Right atrium auricular region (tissue), 2 donors: Measurements from ENCODE around the gene UBE2F. TPM values are rescaled to one million over a fixed set of nuclear protein-coding genes. Genes with fewer than 3 reads are reported as not detected.
A peak's percentile ranks its signal among the peaks of the same experiment; 100 is the strongest.

Experiments used
- DNase-seq: peaks from one replicate; pipeline ENCODE4 v3.0.0-alpha.2; 2019; ENCODE audit warnings: low spot score
- H3K27ac ChIP-seq, 2 donors: fragments of 200-600 bp; sonication (generic); 1 replicate in 1 of 2; 2 replicates in 1 of 2; pipeline ENCODE4 v1.5.1; 2016 to 2019
- H3K27me3 ChIP-seq, 2 donors: fragments of 200-600 bp; sonication (generic); one replicate each; pipeline versions ENCODE4 v1.5.1 to v1.6.0; 2017 to 2019
- H3K36me3 ChIP-seq: fragments of 200-600 bp; sonication (generic); one replicate; pipeline ENCODE4 v1.5.1; 2016
- H3K4me1 ChIP-seq, 2 donors: fragments of 200-600 bp; sonication (generic); one replicate each; pipeline versions ENCODE4 v1.5.1 to v1.6.0; 2017 to 2019
- H3K4me3 ChIP-seq, 2 donors: fragments of 200-600 bp; sonication (generic); 1 replicate in 1 of 2; 2 replicates in 1 of 2; pipeline ENCODE4 v1.5.1; 2017 to 2019; ENCODE audit warnings: mild to moderate bottlenecking in 1 of 2, moderate library complexity in 1 of 2
- H3K9me3 ChIP-seq, 2 donors: fragments of 200-600 bp; sonication (generic); one replicate each; pipeline ENCODE4 v1.5.1; 2019
- total RNA-seq, 2 donors: library from RNA; depleted of rRNA; stranded (reverse); fragments of >200 nt; gene quantifications; one replicate each; pipeline ENCODE4 v1.1.0, GENCODE V29; 2016
- TF ChIP-seq, protein P1 (sequence below), 2 donors: fragments of 200-600 bp; sonication (generic); IDR thresholded peaks; one replicate each; pipeline ENCODE4 v1.5.1; 2019; ENCODE audit warnings: antibody characterized with exemption in 2 of 2

UBE2F gene
- total RNA-seq, 2 donors from 2014 or later, result 78.4 to 79.6 TPM

DNA sequence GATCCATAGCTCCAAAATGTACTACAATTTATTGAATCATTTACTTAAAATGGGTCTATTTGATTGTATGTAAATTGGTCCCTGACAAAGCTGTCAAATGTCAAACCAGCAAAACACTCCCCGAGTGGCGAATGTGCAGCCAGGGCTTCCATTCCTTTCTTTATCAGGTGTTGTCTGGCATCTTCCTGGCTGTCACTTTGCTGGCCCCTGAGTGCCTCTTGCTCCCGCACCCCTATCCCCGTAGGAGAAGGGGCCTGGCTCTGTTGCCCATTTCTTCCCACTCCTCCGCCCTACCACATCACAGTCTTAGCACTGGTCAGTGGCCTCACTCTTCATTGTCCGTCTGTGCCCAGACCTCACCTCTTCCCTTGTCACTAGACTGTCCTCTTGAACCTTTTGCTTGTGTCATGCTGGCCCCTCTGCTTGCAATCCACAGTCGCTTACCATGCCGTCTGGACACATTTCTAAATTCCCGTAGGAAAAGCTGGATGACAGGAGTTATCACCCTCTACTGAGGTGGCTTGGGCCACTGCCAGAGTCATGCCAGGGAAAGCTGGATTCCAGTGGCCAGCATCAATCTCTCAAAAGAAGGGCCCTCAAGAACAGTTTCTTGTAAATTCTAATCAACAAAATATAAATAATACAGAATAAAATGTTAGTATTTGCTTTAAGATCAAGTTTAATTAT lies 15.4 kb downstream of the UBE2F start:
- Histone ChIP-seq H3K27me3 (no peaks in the 10 kb centered on the region), H3K27ac (peak overlapping the region; percentile 4 to 78)

DNA sequence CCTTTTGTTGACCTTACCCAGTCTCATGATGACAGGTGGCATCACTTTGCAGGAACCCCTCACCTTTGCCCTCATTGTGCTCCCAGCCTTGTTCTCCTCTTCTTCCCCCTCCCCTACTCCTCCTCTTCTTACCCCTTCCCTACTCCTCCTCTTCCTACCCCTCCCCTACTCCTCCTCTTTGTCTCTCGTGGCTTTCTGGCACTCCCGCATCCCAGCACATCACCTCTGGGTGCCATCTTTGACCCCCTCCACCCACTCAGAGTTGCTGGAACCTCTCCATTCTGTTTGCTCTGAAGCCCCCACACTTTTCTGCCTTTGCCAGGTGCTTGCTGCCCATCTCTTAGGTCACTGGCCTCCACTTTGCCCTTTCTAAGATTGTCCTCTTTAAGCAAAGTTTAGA lies 17.1 kb downstream of the UBE2F start:
- Histone ChIP-seq H3K4me3 (no peak overlapping the region), H3K36me3 (no peaks in the 10 kb centered on the region), H3K27ac (peak overlapping the region in 1 of 2 donors; percentile 78), H3K9me3 (no peaks in the 10 kb centered on the region), H3K27me3 (no peaks in the 10 kb centered on the region), H3K4me1 (peaks cover 0 to 50% of the 10 kb centered on the region in 2 donors)
- TF ChIP-seq, protein P1, sequence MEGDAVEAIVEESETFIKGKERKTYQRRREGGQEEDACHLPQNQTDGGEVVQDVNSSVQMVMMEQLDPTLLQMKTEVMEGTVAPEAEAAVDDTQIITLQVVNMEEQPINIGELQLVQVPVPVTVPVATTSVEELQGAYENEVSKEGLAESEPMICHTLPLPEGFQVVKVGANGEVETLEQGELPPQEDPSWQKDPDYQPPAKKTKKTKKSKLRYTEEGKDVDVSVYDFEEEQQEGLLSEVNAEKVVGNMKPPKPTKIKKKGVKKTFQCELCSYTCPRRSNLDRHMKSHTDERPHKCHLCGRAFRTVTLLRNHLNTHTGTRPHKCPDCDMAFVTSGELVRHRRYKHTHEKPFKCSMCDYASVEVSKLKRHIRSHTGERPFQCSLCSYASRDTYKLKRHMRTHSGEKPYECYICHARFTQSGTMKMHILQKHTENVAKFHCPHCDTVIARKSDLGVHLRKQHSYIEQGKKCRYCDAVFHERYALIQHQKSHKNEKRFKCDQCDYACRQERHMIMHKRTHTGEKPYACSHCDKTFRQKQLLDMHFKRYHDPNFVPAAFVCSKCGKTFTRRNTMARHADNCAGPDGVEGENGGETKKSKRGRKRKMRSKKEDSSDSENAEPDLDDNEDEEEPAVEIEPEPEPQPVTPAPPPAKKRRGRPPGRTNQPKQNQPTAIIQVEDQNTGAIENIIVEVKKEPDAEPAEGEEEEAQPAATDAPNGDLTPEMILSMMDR (IDR thresholded peaks at IDR 0.05), result no peak
- no peak for DNase-seq

More for the DNA sequence above, 15.4 kb downstream of the UBE2F start:
- H3K4me3 ChIP-seq, result no peak overlapping the region
- no peaks in the 10 kb centered on the region for H3K36me3 ChIP-seq
- no peaks in the 10 kb centered on the region for H3K9me3 ChIP-seq
- TF ChIP-seq, protein P1 (IDR thresholded peaks at IDR 0.05), result no peak
- peaks cover 0 to 66% of the 10 kb centered on the region in 2 donors for H3K4me1 ChIP-seq
- DNase-seq, result no peak

DNA sequence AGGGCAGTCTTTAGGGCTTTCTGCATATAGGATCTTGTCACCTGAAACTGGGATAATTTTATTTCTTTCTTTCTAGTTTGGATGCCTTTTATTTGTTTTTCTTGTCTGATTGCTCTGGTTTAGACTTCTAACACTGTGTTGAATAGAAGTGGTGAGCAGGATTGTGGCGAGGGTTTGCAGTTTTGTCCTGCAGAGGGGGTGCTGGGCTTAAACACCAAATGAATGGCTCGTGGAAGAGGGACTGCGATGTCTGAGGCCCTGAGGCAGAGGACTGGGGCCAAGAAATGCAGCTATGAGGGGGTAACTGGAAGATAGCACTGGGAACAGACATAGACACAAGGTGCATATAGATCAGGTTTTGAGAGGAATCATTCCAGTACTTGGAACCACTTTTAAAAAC lies 20.5 kb downstream of the UBE2F start:
- no peak for DNase-seq
- TF ChIP-seq, protein P1 (IDR thresholded peaks at IDR 0.05), result no peak
- no peak overlapping the region for H3K27ac ChIP-seq
- no peaks in the 10 kb centered on the region for H3K27me3 ChIP-seq
- H3K4me1 ChIP-seq, result peaks cover 0 to 19% of the 10 kb centered on the region in 2 donors
- H3K9me3 ChIP-seq, result no peaks in the 10 kb centered on the region
- no peak overlapping the region for H3K4me3 ChIP-seq
- peaks cover 8% of the 10 kb centered on the region for H3K36me3 ChIP-seq

DNA sequence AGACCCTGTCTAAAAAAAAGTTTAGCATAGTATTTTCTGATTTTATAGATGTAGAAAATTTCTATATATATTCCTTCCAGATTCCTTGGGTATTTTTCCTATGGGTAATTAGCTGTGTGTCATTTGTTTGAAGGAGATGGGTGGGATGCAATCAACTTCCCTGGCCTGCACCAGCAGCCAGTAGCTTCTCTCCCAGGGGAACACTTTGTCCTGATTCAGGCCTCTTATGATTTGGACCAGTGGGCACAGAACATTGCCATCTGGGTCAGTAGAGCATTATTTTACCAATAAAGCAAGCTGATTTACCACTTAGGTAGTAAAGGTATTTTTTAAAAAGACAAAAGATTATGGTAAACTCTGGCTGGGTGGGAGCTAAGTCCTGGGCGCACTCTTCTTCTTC lies 26.9 kb downstream of the UBE2F start:
- no peak overlapping the region for H3K27ac ChIP-seq
- H3K27me3 ChIP-seq, result no peaks in the 10 kb centered on the region
- peaks cover 31% of the 10 kb centered on the region for H3K36me3 ChIP-seq
- H3K9me3 ChIP-seq, result no peaks in the 10 kb centered on the region
- DNase-seq, result no peak
- TF ChIP-seq, protein P1 (IDR thresholded peaks at IDR 0.05), result no peak
- H3K4me1 ChIP-seq, result peaks cover 0 to 8% of the 10 kb centered on the region in 2 donors
- no peak overlapping the region for H3K4me3 ChIP-seq

DNA sequence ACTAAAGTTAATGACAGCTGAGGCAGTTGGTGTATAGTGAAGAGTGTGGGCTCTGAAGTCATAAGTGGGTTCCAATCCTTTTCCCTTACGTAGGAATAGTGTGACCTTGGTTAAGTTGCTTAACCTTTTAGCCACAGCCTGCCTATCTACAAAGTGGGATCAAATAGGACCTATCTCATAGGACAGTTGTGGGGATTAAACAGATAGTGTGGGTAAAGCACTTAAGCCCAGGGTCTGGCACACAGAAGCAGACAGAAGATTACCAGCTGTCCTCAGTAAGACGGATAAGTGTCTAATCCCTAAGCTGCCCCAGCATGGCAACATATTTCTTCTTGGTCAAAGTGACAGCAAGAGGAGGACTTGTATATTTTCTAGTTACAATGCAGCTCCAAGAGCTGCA lies 28.2 kb downstream of the UBE2F start:
- no peak for DNase-seq
- Histone ChIP-seq H3K27me3 (no peaks in the 10 kb centered on the region), H3K27ac (no peak overlapping the region), H3K36me3 (peaks cover 31% of the 10 kb centered on the region), H3K9me3 (no peaks in the 10 kb centered on the region), H3K4me3 (no peak overlapping the region), H3K4me1 (peaks cover 0 to 8% of the 10 kb centered on the region in 2 donors)
- TF ChIP-seq, protein P1 (IDR thresholded peaks at IDR 0.05), result no peak
